Body of pancreas (tissue), 4 donors: ENCODE measurements around the gene PRIMA1.

Experiments
- CTCF ChIP-seq, 7 experiments: fragments of 450-650 bp in 4 of 7; fragments of 200-600 bp in 3 of 7; sonication (generic) in 3 of 7; IDR thresholded peaks; one replicate each; pipeline ENCODE4 v1.5.1; 2016 to 2019; ENCODE audit warnings: antibody characterized with exemption in 7 of 7
- POLR2A ChIP-seq, 3 donors: fragments of 450-650 bp; IDR thresholded peaks; one replicate each; pipeline ENCODE4 v1.6.1; 2016; ENCODE audit warnings: antibody characterized with exemption in 3 of 3, mild to moderate bottlenecking in 2 of 3

- no peak for TF ChIP-seq CTCF (IDR thresholded peaks at IDR 0.05)
- no peak for TF ChIP-seq POLR2A (IDR thresholded peaks at IDR 0.05)
Observed at GRCh38 chr14:93676416-93676958, 111.8 kb downstream of the PRIMA1 start.
